Body of pancreas (tissue), 4 donors: ENCODE results near the gene RAPGEF1. TPM values are rescaled to one million over a fixed set of nuclear protein-coding genes. Genes with fewer than 3 reads are reported as not detected.

Experiments
- ATAC-seq: fragments of 150-250 bp; one replicate; pipeline ENCODE4 v1.9.1; 2016
- DNase-seq, 4 donors: peaks; one replicate each; pipeline ENCODE4 v3.0.0-alpha.2; 2019
- H3K27ac ChIP-seq, 4 donors: fragments of 200-600 bp; sonication (generic); 1 replicate in 3 of 4; 2 replicates in 1 of 4; pipeline versions ENCODE4 v1.5.1 to v1.6.1; 2016 to 2019; ENCODE audit warnings: mild to moderate bottlenecking in 1 of 4, mixed read lengths in 1 of 4, moderate library complexity in 1 of 4
- H3K27me3 ChIP-seq, 2 donors: fragments of 200-600 bp; sonication (generic); one replicate each; pipeline ENCODE4 v1.6.0; 2016; ENCODE audit warnings: mild to moderate bottlenecking in 1 of 2
- H3K36me3 ChIP-seq, 2 donors: fragments of 200-600 bp; sonication (generic); replicated peaks in 1 of 2; 2 replicates each; pipeline ENCODE4 v1.5.1; 2016; ENCODE audit warnings: low read depth in 2 of 2; ENCODE audit not compliant: insufficient read depth in 1 of 2
- H3K4me1 ChIP-seq: fragments of 200-600 bp; sonication (generic); one replicate; pipeline ENCODE4 v1.6.0; 2016
- H3K4me3 ChIP-seq, 2 donors: fragments of 200-600 bp; sonication (generic); 1 replicate in 1 of 2; 2 replicates in 1 of 2; pipeline ENCODE4 v1.5.1; 2016 to 2019
- H3K9me3 ChIP-seq, 3 donors: fragments of 200-600 bp; sonication (generic); 1 replicate in 2 of 3; 2 replicates in 1 of 3; pipeline ENCODE4 v1.5.1; 2016
- CTCF ChIP-seq, 7 experiments: fragments of 450-650 bp in 4 of 7; fragments of 200-600 bp in 3 of 7; sonication (generic) in 3 of 7; IDR thresholded peaks; one replicate each; pipeline ENCODE4 v1.5.1; 2016 to 2019; ENCODE audit warnings: antibody characterized with exemption in 7 of 7
- POLR2A ChIP-seq, 3 donors: fragments of 450-650 bp; IDR thresholded peaks; one replicate each; pipeline ENCODE4 v1.6.1; 2016; ENCODE audit warnings: antibody characterized with exemption in 3 of 3, mild to moderate bottlenecking in 2 of 3
- WGBS, 2 donors: methylation state at CpG; one replicate each; pipeline ENCODE4 v1.1.5; 2017; 5-methylcytosine and 5-hydroxymethylcytosine counted together
- intact Hi-C: fragments of 100-400 bp; cut with DNase I; formaldehyde crosslinking; loops from one replicate; pipeline ENCODE4 v1.15.1; 2023
- total RNA-seq, 2 donors: library from RNA; depleted of rRNA; stranded (reverse); fragments of >200 nt; gene quantifications; one replicate each; pipeline ENCODE4 v1.1.0, GENCODE V29; 2016

Gene RAPGEF1
- total RNA-seq, 2 donors from 2014 or later, result 30.1 to 70.5 TPM

GRCh38 chr9:131744720-131745201 is 4.9 kb upstream of the RAPGEF1 start:
- peak overlapping the region; percentile 72 to 84 (median 82) for H3K27ac ChIP-seq
- no peaks in the 10 kb centered on the region for H3K9me3 ChIP-seq
- H3K4me1 ChIP-seq, result peaks cover 20% of the 10 kb centered on the region
- H3K36me3 ChIP-seq, result no peaks in the 10 kb centered on the region
- 37 to 43% methylated on average over 8 of the region's 8 CpGs for WGBS, 2 donors
- ATAC-seq (no peak), DNase-seq (peak in 1 of 4 donors; percentile 21)
- H3K4me3 ChIP-seq, result no peak overlapping the region
- H3K27me3 ChIP-seq, result no peaks in the 10 kb centered on the region
- intact Hi-C loops, result loop anchor here (5.0 kb wide), 1 partner anchor 152 kb away; no protein-coding TSS in a partner anchor
- TF ChIP-seq CTCF (IDR thresholded peaks at IDR 0.05), result no peak
- peak in 1 of 3 donors; percentile 8 for TF ChIP-seq POLR2A (IDR thresholded peaks at IDR 0.05)

- WGBS, 2 donors, result 34 to 35% methylated on average over 7 to 9 of the region's 9 CpGs
- H3K4me1 ChIP-seq, result peaks cover 20% of the 10 kb centered on the region
- no peaks in the 10 kb centered on the region for H3K27me3 ChIP-seq
- H3K27ac ChIP-seq, result peak overlapping the region; percentile 72 to 84 (median 82)
- H3K4me3 ChIP-seq, result no peak overlapping the region
- TF ChIP-seq CTCF (IDR thresholded peaks at IDR 0.05) (peak in 1 of 7 experiments; percentile 4), POLR2A (IDR thresholded peaks at IDR 0.05) (peak in 2 of 3 donors; percentile 28 to 50)
- peak; percentile 77 for ATAC-seq
- no peaks in the 10 kb centered on the region for H3K9me3 ChIP-seq
- no peaks in the 10 kb centered on the region for H3K36me3 ChIP-seq
- intact Hi-C loops, result loop anchor here (5.0 kb wide), 1 partner anchor 152 kb away; no protein-coding TSS in a partner anchor
- DNase-seq, result peak; percentile 73 to 96 (median 89)
These were observed 4.4 kb upstream of the RAPGEF1 start for GRCh38 chr9:131744171-131744719.

- 75 to 100% methylated on average over 1 of the region's 1 CpG for WGBS, 2 donors
- no peaks in the 10 kb centered on the region for H3K27me3 ChIP-seq
- H3K4me1 ChIP-seq, result peaks cover 26% of the 10 kb centered on the region
- intact Hi-C loops, result loop anchor here (5.0 kb wide), 1 partner anchor 151 kb away; no protein-coding TSS in a partner anchor
- no peak overlapping the region for H3K4me3 ChIP-seq
- H3K9me3 ChIP-seq, result no peaks in the 10 kb centered on the region
- peak overlapping the region; percentile 72 to 84 (median 82) for H3K27ac ChIP-seq
- DNase-seq (no peak), ATAC-seq (no peak)
- no peaks in the 10 kb centered on the region for H3K36me3 ChIP-seq
- no peak for TF ChIP-seq POLR2A (IDR thresholded peaks at IDR 0.05)
- no peak for TF ChIP-seq CTCF (IDR thresholded peaks at IDR 0.05)
These were observed 3.6 kb upstream of the RAPGEF1 start for GRCh38 chr9:131743501-131743900.

GRCh38 chr9:131743096-131743495 is 3.2 kb upstream of the RAPGEF1 start:
- Histone ChIP-seq H3K4me3 (no peak overlapping the region), H3K9me3 (no peaks in the 10 kb centered on the region), H3K27ac (no peak overlapping the region), H3K36me3 (no peaks in the 10 kb centered on the region), H3K4me1 (peaks cover 30% of the 10 kb centered on the region), H3K27me3 (no peaks in the 10 kb centered on the region)
- ATAC-seq (no peak), DNase-seq (no peak)
- TF ChIP-seq CTCF (IDR thresholded peaks at IDR 0.05), result no peak
- TF ChIP-seq POLR2A (IDR thresholded peaks at IDR 0.05), result no peak
- intact Hi-C loops, result loop anchor here (5.0 kb wide), 1 partner anchor 151 kb away; no protein-coding TSS in a partner anchor
- 83 to 90% methylated on average over 2 of the region's 2 CpGs for WGBS, 2 donors
